ENCODE data around the gene ADGRG6. TPM values are rescaled to one million over a fixed set of nuclear protein-coding genes. Genes with fewer than 3 reads are reported as not detected.

ADGRG6 gene
- total and polyA plus RNA-seq, 2 of the 8 experiments (the other 6 are each of a cell fraction or from before 2014, with no cell fraction given) = 1.1 to 6.2 TPM

- TF ChIP-seq ATF3 (IDR thresholded peaks at IDR 0.05; ENCODE audit: insufficient read depth, low read depth, low read length) (no peak), SAP30 (IDR thresholded peaks at IDR 0.05; ENCODE audit: insufficient read depth, insufficient replicate concordance, low read length) (no peak)
These were observed 7.6 kb downstream of the ADGRG6 start (continued) for GRCh38 chr6:142309426-142309825.

Measured in H1 (cell line).